Left lung (tissue), 10 donors: ENCODE data around the gene PCTP. TPM values are rescaled to one million over a fixed set of nuclear protein-coding genes. Genes with fewer than 3 reads are reported as not detected.

Experiments used
- ATAC-seq: fragments of 200-7000 bp; cut with Tn5 transposase; one replicate; pipeline ENCODE4 v1.9.1; 2020; ENCODE audit warnings: moderate library complexity
- DNase-seq, 4 donors: peaks; one replicate each; pipeline ENCODE4 v3.0.0-alpha.2; 2013 to 2020
- H3K27ac ChIP-seq, 2 donors: fragments of 200-600 bp; sonication (generic) in 1 of 2; one replicate each; pipeline versions ENCODE4 v1.5.0 to v1.8.0; 2020 to 2021
- H3K27me3 ChIP-seq, 2 donors: fragments of 200-600 bp; sonication (generic) in 1 of 2; one replicate each; pipeline versions ENCODE4 v1.5.0 to v1.8.0; 2020 to 2021
- H3K36me3 ChIP-seq, 2 donors: fragments of 200-600 bp; sonication (generic) in 1 of 2; one replicate each; pipeline versions ENCODE4 v1.5.0 to v1.8.0; 2020 to 2021
- H3K4me1 ChIP-seq, 2 donors: fragments of 200-600 bp; one replicate each; pipeline ENCODE4 v1.8.0; 2021
- H3K4me3 ChIP-seq, 2 donors: fragments of 200-600 bp; sonication (generic) in 1 of 2; one replicate each; pipeline versions ENCODE4 v1.5.0 to v1.8.0; 2020 to 2021; ENCODE audit warnings: mild to moderate bottlenecking in 1 of 2
- H3K9me3 ChIP-seq, 2 donors: fragments of 200-600 bp; sonication (generic) in 1 of 2; one replicate each; pipeline versions ENCODE4 v1.5.0 to v1.8.0; 2020 to 2021
- intact Hi-C, 2 donors: fragments of 100-400 bp; cut with DNase I; formaldehyde crosslinking; loops; one replicate each; pipeline versions ENCODE4 v1.11.2 to v1.14.2; 2022
- polyA plus RNA-seq, 6 donors: library from polyadenylated mRNA; unstranded; fragments of 120-200 nt; gene quantifications; one replicate each; pipeline ENCODE4 v1.2.1, GENCODE V29; 2013; ENCODE audit not compliant: insufficient read length in 6 of 6
- total RNA-seq, 2 donors: library from RNA; stranded (reverse); fragmentation: NEBNext Ultra II Directional; extraction: Animal tissue kit (Norgen Biotek cat#: 25700); gene quantifications; one replicate each; pipeline ENCODE4 v1.2.1, GENCODE V29; 2021
- TF ChIP-seq, protein P1 (sequence below), 2 donors: fragments of 200-600 bp; sonication (generic) in 1 of 2; IDR thresholded peaks; one replicate each; pipeline versions ENCODE4 v1.5.0 to v1.8.0; 2021; ENCODE audit warnings: antibody characterized with exemption in 2 of 2
- donor health status: DM: no; HTN: yes; CAD: no.
- donor health status: DM: no; HTN: no; CAD: no.

PCTP gene
- total and polyA plus RNA-seq, 8 donors = 19.0 to 24.2 (median 21.9) TPM

DNA sequence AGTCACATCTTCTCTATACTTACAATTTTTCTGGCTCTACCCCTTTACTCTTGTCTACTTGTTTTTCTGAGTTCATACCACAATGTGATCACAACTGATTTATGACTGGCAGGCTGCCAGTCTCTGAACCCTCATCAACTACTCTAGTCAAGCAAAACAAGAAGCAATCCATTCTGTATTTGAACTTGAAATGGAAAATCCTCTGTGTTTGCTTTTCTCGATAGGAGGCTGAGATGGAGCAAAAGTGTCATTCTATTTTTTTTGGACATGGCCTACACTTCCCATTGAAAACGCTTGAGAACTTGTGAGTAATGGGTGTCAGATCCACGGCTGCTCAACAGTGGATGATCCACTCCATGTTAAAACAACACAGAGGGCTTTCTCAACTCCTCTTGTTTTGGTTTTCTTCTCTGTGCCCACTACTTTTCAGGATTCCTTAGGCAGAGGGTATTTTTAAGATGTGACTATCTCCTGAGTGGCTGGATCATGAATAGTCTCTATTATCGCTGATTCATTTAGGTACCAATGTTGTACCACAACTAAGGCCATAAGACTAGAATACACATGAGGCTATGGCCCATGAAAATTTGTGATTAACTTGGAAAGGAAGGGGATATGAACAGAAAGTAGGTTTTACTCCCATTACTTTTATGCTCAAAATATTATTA lies 39.9 kb upstream of the PCTP start:
- Histone ChIP-seq H3K4me1 (peaks cover 0 to 14% of the 10 kb centered on the region in 2 donors), H3K9me3 (no peaks in the 10 kb centered on the region), H3K27me3 (no peaks in the 10 kb centered on the region), H3K36me3 (no peaks in the 10 kb centered on the region), H3K27ac (no peak overlapping the region), H3K4me3 (no peak overlapping the region)
- DNase-seq = no peak
- intact Hi-C loops = loop anchor here in 1 of 2 donors (10.0 kb wide), 1 partner anchor 464 kb away; no protein-coding TSS in a partner anchor
- no peak for ATAC-seq
- TF ChIP-seq, protein P1, sequence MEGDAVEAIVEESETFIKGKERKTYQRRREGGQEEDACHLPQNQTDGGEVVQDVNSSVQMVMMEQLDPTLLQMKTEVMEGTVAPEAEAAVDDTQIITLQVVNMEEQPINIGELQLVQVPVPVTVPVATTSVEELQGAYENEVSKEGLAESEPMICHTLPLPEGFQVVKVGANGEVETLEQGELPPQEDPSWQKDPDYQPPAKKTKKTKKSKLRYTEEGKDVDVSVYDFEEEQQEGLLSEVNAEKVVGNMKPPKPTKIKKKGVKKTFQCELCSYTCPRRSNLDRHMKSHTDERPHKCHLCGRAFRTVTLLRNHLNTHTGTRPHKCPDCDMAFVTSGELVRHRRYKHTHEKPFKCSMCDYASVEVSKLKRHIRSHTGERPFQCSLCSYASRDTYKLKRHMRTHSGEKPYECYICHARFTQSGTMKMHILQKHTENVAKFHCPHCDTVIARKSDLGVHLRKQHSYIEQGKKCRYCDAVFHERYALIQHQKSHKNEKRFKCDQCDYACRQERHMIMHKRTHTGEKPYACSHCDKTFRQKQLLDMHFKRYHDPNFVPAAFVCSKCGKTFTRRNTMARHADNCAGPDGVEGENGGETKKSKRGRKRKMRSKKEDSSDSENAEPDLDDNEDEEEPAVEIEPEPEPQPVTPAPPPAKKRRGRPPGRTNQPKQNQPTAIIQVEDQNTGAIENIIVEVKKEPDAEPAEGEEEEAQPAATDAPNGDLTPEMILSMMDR (IDR thresholded peaks at IDR 0.05) = no peak

DNA sequence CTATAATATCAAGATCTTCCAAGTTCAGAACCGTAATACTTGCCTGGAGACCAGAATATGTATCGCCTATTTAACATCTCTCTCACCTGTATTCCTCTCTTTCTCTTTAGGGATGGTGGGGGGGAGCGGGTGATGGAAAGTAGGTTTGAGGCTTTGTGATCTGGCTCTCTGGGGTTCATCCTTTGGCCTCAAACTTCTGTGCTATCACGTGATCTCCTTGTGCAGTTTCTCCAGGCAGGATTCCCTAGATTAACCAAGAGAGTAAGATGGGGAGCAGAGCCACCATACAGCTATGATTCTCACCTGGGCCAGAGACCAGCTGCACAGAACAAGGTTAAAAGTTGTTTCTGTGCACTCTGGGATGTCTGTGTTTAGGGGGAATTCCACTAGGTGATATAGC lies 33.4 kb upstream of the PCTP start:
- intact Hi-C loops = loop anchor here in 1 of 2 donors (5.0 to 10.0 kb wide), 2 partner anchors 190 to 457 kb away; no protein-coding TSS in a partner anchor
- TF ChIP-seq, protein P1 (IDR thresholded peaks at IDR 0.05) = no peak
- H3K4me1 ChIP-seq = no peaks in the 10 kb centered on the region

DNA sequence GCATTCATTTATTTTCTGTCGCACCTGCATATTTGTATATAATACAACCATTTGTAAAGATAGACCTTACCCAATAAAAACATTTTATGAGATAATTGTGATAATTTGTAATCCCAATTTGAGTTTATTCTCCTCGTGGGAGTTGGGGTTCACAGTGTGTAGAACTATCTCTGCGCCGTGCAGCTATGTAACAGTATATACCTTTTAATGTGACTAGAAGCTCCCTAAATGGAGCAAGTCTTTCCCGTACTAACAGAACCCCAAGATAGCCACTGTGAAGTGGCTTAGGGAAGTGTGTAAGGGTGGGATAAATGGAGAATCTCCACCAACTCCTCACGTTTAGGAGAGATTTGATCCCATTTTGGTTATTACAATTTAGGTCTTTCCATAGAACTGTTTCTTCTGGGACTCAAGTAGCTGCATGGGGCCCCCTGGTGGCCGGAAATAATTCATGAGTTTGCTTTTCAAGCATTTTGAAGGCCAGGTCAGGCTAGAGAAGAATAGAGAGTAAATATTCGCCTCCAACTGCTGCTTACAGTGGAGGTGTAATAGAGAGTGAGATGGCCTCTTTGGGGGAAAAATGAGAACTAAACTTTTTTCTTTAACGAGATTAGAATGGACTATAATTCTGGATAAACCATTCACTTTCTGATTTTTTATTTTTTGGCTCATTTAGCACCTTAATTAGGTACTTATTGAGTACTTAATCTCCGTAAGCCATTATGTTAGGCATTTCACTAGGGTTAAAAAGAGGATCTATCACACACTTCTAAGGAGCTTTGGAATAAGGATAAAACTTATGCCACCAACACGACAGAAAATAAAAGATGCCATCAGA lies 32.7 kb upstream of the PCTP start:
- TF ChIP-seq, protein P1 (IDR thresholded peaks at IDR 0.05) = peak; percentile 70 to 77
- Histone ChIP-seq H3K27ac (peak overlapping the region in 1 of 2 donors; percentile 64), H3K9me3 (no peaks in the 10 kb centered on the region), H3K4me1 (no peaks in the 10 kb centered on the region), H3K36me3 (no peaks in the 10 kb centered on the region), H3K4me3 (no peak overlapping the region), H3K27me3 (peaks cover 0 to 10% of the 10 kb centered on the region in 2 donors)
- intact Hi-C loops = loop anchor here in 1 of 2 donors (5.0 to 10.0 kb wide), 2 partner anchors 191 to 457 kb away; no protein-coding TSS in a partner anchor
- DNase-seq (peak; percentile 57 to 77 (median 64)), ATAC-seq (peak; percentile 73)

More for the DNA sequence above, 33.4 kb upstream of the PCTP start:
- no peak for ATAC-seq
- no peak for DNase-seq
- Histone ChIP-seq H3K36me3 (no peaks in the 10 kb centered on the region), H3K27me3 (peaks cover 0 to 3% of the 10 kb centered on the region in 2 donors), H3K9me3 (no peaks in the 10 kb centered on the region), H3K27ac (no peak overlapping the region), H3K4me3 (no peak overlapping the region)

DNA sequence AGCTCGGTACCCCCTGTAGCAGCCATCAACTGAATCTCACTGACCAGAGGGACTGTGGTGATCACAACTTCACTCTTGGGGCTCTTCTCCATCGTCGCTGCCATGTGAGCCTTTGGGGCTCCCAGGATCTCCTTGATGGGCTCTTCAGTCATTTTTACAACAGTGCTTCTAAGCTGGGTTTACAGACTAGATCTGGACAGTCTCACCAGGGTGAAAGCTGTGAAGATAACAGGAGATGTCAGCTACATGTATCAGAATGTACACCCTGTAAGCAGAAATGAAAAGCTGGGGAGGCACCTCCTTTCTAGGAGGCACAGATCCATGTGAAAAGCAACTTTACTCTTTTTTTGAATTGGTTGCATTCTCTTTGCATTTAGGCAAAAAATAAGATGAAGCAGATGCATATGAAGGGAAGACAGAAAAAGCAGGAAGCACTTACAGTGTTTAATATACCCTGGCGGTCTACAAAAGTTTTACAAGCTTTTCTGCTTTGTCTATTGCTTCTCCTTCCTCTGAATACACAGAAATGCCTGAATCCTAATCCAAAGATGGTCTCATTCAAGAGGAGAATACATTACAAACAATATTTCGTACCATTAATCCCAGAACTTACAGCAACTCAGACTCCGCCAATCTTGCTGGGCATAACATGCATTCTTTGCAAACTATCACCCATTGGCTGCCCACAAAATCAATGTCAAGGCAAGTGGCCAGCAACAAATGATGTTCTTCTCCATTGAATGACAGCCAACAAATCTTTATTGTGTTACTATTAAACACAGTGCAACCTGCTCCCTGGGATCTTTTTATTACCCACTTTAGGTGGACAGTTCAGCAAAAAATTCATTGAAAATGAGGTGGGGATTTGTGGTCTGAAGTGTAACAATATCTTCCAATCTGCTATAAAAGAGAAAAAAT lies 29.7 kb upstream of the PCTP start:
- TF ChIP-seq, protein P1 (IDR thresholded peaks at IDR 0.05) = no peak
- no peaks in the 10 kb centered on the region for H3K4me1 ChIP-seq
- H3K27ac ChIP-seq = peak overlapping the region; percentile 64 to 75
- peaks cover 0 to 12% of the 10 kb centered on the region in 2 donors for H3K27me3 ChIP-seq
- DNase-seq = no peak
- H3K4me3 ChIP-seq = peak overlapping the region; percentile 19 to 42
- ATAC-seq = no peak
- intact Hi-C loops = no loop called here
- no peaks in the 10 kb centered on the region for H3K9me3 ChIP-seq
- H3K36me3 ChIP-seq = no peaks in the 10 kb centered on the region
